Activated CD4-positive, alpha-beta T cell treated with anti-CD3 and anti-CD28 coated beads, Interleukin-2, Interleukin-4, amounts not matched to agents 100 ng/mL and 50 ng/mL, durations not matched to agents 16 hours and 8 hours (primary cell): ENCODE data around the gene NUP155.
A peak's percentile ranks its signal among the peaks of the same experiment; 100 is the strongest.
"Not testable (repeated sequence)": the region's sequence is repeated elsewhere in the genome, so short reads cannot be mapped to it uniquely, and the experiment has no call there.

ENCODE experiments used
- DNase-seq: peaks from one replicate; pipeline ENCODE4 v3.0.0-alpha.2; 2020; ENCODE audit warnings: low spot score

Gene NUP155

GRCh38 chr5:37370864-37371726 lies at the start of gene NUP155:
Gene NUP155 (minus strand): TSS chr5:37371106. CDS start chr5:37370977, 129 bp downstream.
- peak; percentile 95 for DNase-seq

- DNase-seq: no peak
Observed at GRCh38 chr5:37417347-37417746, 46.4 kb upstream of the NUP155 start.

- not testable (repeated sequence) for DNase-seq
Observed at GRCh38 chr5:37415456-37415855, 44.5 kb upstream of the NUP155 start.

GRCh38 chr5:37412515-37412914 lies 41.6 kb upstream of the NUP155 start:
- no peak for DNase-seq

GRCh38 chr5:37400501-37400900 lies 29.6 kb upstream of the NUP155 start:
- DNase-seq: no peak

GRCh38 chr5:37396352-37396751 lies 25.4 kb upstream of the NUP155 start:
- no peak for DNase-seq

GRCh38 chr5:37391591-37391990 lies 20.7 kb upstream of the NUP155 start:
- DNase-seq: no peak

- peak; percentile 90 for DNase-seq
Observed at GRCh38 chr5:37379100-37379628, 8.3 kb upstream of the NUP155 start, which contains the start of gene WDR70. Gene WDR70 (plus strand): TSS chr5:37379318. CDS start chr5:37379368, 50 bp downstream.

- not testable (repeated sequence) for DNase-seq
Observed at GRCh38 chr5:37378066-37378465, 7.2 kb upstream of the NUP155 start.

- DNase-seq: no peak
Observed at GRCh38 chr5:37375091-37375490, 4.2 kb upstream of the NUP155 start.

GRCh38 chr5:37370550-37370863 lies 399 bp downstream of the NUP155 start:
- DNase-seq: no peak

- no peak for DNase-seq
Observed at GRCh38 chr5:37355161-37355560, 15.7 kb downstream of the NUP155 start.

GRCh38 chr5:37342741-37343140 lies 28.2 kb downstream of the NUP155 start:
- DNase-seq: not testable (repeated sequence)

GRCh38 chr5:37334754-37335153 lies 36.2 kb downstream of the NUP155 start:
- DNase-seq: not testable (repeated sequence)

- DNase-seq: no peak
Observed at GRCh38 chr5:37326536-37326935, 44.4 kb downstream of the NUP155 start.

GRCh38 chr5:37323607-37324006 lies 47.3 kb downstream of the NUP155 start:
- no peak for DNase-seq

- DNase-seq: no peak
Observed at GRCh38 chr5:37319037-37319782, 51.7 kb downstream of the NUP155 start.

- no peak for DNase-seq
Observed at GRCh38 chr5:37316027-37316426, 54.9 kb downstream of the NUP155 start.

- DNase-seq: no peak
Observed at GRCh38 chr5:37310360-37310759, 60.5 kb downstream of the NUP155 start.

GRCh38 chr5:37308793-37309192 lies 62.1 kb downstream of the NUP155 start:
- DNase-seq: no peak

GRCh38 chr5:37304888-37305287 lies 66.0 kb downstream of the NUP155 start:
- no peak for DNase-seq

- DNase-seq: not testable (repeated sequence)
Observed at GRCh38 chr5:37296313-37296712, 74.6 kb downstream of the NUP155 start.
